Middle frontal gyrus (tissue), 1 donor: Measurements from ENCODE around the gene IDH3B.
"Not testable (repeated sequence)": the region's sequence is repeated elsewhere in the genome, so short reads cannot be mapped to it uniquely, and the experiment has no call there.

Experiments used
- DNase-seq: peaks from one replicate; pipeline ENCODE4 v3.0.0-alpha.2; 2015; ENCODE audit warnings: low spot score; ENCODE audit errors: extremely low spot score

The IDH3B gene

GRCh38 chr20:2695206-2695983 lies 31.4 kb upstream of the IDH3B start:
- no peak for DNase-seq

- DNase-seq = no peak
These were observed 30.5 kb upstream of the IDH3B start for GRCh38 chr20:2694519-2694918.

- no peak for DNase-seq
These were observed 30.0 kb upstream of the IDH3B start for GRCh38 chr20:2694008-2694471.

GRCh38 chr20:2693286-2694007 lies 29.4 kb upstream of the IDH3B start:
- no peak for DNase-seq

GRCh38 chr20:2692886-2693285 lies 28.9 kb upstream of the IDH3B start:
- no peak for DNase-seq

GRCh38 chr20:2692036-2692885 lies 28.2 kb upstream of the IDH3B start, which contains the start of gene EBF4:
TSS of gene EBF4 (plus strand) at chr20:2692780. CDS start at chr20:2693646, 866 bp downstream.
- DNase-seq = no peak

GRCh38 chr20:2691663-2692035 lies 27.6 kb upstream of the IDH3B start:
- no peak for DNase-seq

- no peak for DNase-seq
These were observed 27.1 kb upstream of the IDH3B start for GRCh38 chr20:2691127-2691526.

- no peak for DNase-seq
These were observed 26.7 kb upstream of the IDH3B start for GRCh38 chr20:2690718-2691117.

GRCh38 chr20:2690213-2690612 lies 26.2 kb upstream of the IDH3B start:
- no peak for DNase-seq

- no peak for DNase-seq
These were observed 24.1 kb upstream of the IDH3B start for GRCh38 chr20:2688041-2688591.

- no peak for DNase-seq
These were observed 23.5 kb upstream of the IDH3B start for GRCh38 chr20:2687514-2687913.

- DNase-seq = not testable (repeated sequence)
These were observed 20.8 kb upstream of the IDH3B start for GRCh38 chr20:2684817-2685216.

GRCh38 chr20:2682040-2682439 lies 18.0 kb upstream of the IDH3B start:
- not testable (repeated sequence) for DNase-seq

GRCh38 chr20:2680046-2680445 lies 16.0 kb upstream of the IDH3B start:
- DNase-seq = no peak

- DNase-seq = no peak
These were observed 9.4 kb upstream of the IDH3B start for GRCh38 chr20:2673453-2673852.

GRCh38 chr20:2672446-2672845 lies 8.4 kb upstream of the IDH3B start:
- DNase-seq = no peak

GRCh38 chr20:2671977-2672376 lies 8.0 kb upstream of the IDH3B start:
- DNase-seq = no peak

GRCh38 chr20:2663364-2663886 lies 591 bp downstream of the IDH3B start:
- DNase-seq = no peak

GRCh38 chr20:2659547-2659946 lies 4.5 kb downstream of the IDH3B start:
- DNase-seq = no peak
